ENCODE results near the gene NEUROD2. TPM values are rescaled to one million over a fixed set of nuclear protein-coding genes. Genes with fewer than 3 reads are reported as not detected.
A peak's percentile ranks its signal among the peaks of the same experiment; 100 is the strongest.

The NEUROD2 gene
- total RNA-seq, 1 donor from 2014 or later, result not detected

DNA sequence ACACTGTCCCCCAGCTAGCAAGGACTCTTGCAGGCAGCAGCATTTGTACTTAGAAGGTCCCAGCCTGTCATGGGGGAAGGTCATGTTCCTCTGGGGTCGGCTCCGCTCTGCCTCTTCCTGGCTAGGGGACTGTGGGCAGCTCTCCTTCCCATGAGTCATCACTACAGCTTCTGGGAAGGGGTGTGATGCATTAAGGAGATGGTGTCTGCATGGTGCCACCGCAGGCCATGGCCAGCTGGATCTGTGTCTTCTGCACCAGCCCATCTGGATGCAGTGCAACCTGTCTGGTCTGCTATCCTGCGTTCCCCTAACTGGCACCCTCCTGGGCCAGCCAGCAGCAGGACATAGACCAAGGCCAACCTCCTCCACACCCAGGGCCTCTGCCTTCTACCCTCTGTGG is 35.6 kb upstream of the NEUROD2 start:
- H3K4me1 ChIP-seq (ENCODE audit: control insufficient read depth in 3 of 3, insufficient read depth in 3 of 3, low read length in 3 of 3), result peaks cover 22 to 58% (median 46%) of the 10 kb centered on the region in 3 donors
- H3K9ac ChIP-seq (ENCODE audit: low read depth in 1 of 3, low read length in 3 of 3), result no peak overlapping the region
- no peaks in the 10 kb centered on the region for H3K27me3 ChIP-seq (ENCODE audit: control insufficient read depth in 3 of 3, insufficient read depth in 3 of 3, low read length in 3 of 3)
- no peak overlapping the region for H3K27ac ChIP-seq (ENCODE audit: low read depth, low read length)
- H3K36me3 ChIP-seq (ENCODE audit: control insufficient read depth in 3 of 3, insufficient read depth in 3 of 3, low read length in 3 of 3), result peaks cover 0 to 2% (median under 1%) of the 10 kb centered on the region in 3 donors
- no peaks in the 10 kb centered on the region for H3K9me3 ChIP-seq (ENCODE audit: control insufficient read depth in 3 of 3, low read length in 3 of 3)
- H3K4me3 ChIP-seq (ENCODE audit: low read length in 3 of 3), result no peak overlapping the region

DNA sequence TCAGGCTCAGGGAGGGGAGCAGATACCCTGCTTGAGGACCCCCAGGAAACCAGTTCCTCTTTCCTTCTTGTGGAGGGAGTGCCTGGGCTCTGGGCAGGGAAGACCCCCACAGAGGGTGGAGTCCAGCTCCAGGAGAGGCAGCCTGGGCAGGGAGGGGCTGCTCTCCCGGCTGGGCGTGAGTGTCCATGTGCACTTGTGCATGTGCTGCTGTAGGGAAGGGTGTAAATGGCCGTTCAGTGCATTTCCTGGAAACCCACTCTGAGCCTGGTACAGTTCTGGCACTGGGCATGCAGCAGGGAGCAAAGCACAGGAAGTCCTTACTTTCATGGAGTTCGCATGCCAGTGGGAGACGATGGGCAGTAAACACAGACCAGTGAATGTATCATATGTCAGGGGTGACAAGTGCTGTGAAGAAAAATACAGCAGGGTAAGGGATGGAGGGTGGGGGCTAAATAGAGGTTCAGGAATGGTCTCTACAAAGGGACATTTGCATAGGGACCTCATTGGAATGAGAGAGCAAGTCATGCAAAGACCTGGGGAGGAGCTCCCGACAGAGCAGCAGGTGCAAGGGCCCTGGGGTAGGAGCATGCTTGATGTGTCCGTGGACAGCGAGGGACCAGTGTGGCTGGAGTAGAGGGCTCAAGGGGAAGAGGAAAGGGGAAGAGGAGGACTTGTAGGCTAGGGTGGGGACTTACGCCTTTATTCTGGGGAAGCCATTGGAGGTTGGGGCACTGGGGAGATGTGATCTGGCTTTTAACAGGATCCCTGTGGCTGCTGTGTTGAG is 34.8 kb upstream of the NEUROD2 start:
- Histone ChIP-seq H3K36me3 (ENCODE audit: control insufficient read depth in 3 of 3, insufficient read depth in 3 of 3, low read length in 3 of 3) (peaks cover 0 to 2% (median 2%) of the 10 kb centered on the region in 3 donors), H3K27ac (ENCODE audit: low read depth, low read length) (no peak overlapping the region), H3K9ac (ENCODE audit: low read depth in 1 of 3, low read length in 3 of 3) (peak overlapping the region in 1 of 3 donors; percentile 50), H3K4me1 (ENCODE audit: control insufficient read depth in 3 of 3, insufficient read depth in 3 of 3, low read length in 3 of 3) (peaks cover 29 to 66% (median 54%) of the 10 kb centered on the region in 3 donors), H3K27me3 (ENCODE audit: control insufficient read depth in 3 of 3, insufficient read depth in 3 of 3, low read length in 3 of 3) (no peaks in the 10 kb centered on the region), H3K4me3 (ENCODE audit: low read length in 3 of 3) (no peak overlapping the region), H3K9me3 (ENCODE audit: control insufficient read depth in 3 of 3, low read length in 3 of 3) (no peaks in the 10 kb centered on the region)

DNA sequence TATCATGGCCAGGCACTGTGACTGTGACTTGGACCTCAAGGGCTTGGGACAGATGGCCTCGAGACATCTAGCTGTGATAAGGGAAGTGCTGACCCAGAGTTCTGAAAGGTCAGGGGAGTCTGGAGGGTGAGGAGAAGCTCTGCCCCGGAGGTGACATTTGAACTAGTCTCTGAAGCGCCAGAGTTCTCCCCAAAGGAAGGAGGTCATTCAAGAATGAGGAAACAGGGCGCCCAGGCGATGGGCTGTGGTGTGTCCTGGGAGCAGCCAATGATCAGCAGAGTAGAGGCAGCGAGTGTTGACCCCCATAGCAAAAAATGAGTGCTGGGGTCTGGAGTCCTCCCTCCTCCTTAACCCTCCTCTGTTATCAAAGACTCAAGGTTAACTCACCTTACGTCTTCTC is 34.2 kb upstream of the NEUROD2 start:
- Histone ChIP-seq H3K4me3 (ENCODE audit: low read length in 3 of 3) (no peak overlapping the region), H3K27ac (ENCODE audit: low read depth, low read length) (no peak overlapping the region), H3K9me3 (ENCODE audit: control insufficient read depth in 3 of 3, low read length in 3 of 3) (no peaks in the 10 kb centered on the region), H3K9ac (ENCODE audit: low read depth in 1 of 3, low read length in 3 of 3) (peak overlapping the region in 1 of 3 donors; percentile 50), H3K4me1 (ENCODE audit: control insufficient read depth in 3 of 3, insufficient read depth in 3 of 3, low read length in 3 of 3) (peaks cover 29 to 71% (median 54%) of the 10 kb centered on the region in 3 donors), H3K27me3 (ENCODE audit: control insufficient read depth in 3 of 3, insufficient read depth in 3 of 3, low read length in 3 of 3) (no peaks in the 10 kb centered on the region), H3K36me3 (ENCODE audit: control insufficient read depth in 3 of 3, insufficient read depth in 3 of 3, low read length in 3 of 3) (peaks cover 0 to 2% (median 2%) of the 10 kb centered on the region in 3 donors)

DNA sequence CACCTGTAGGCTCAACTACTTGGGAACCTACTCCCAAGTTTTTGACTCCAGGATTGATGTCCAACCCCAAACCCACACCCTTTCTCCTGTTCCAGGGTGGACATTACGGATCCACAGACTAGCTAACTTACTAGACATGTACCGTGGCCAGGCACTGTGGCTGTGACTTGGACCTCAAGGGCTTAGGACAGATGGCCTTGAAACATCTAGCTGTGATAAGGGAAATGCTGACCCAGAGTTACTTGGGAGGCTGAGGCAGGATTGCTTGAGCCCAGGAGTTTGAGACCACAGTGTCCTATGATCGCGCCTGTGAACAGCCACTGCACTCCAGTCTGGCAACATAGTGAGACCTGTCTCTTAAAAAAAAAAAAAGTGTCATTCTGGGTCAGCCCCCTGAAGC is 33.4 kb upstream of the NEUROD2 start:
- Histone ChIP-seq H3K9me3 (ENCODE audit: control insufficient read depth in 3 of 3, low read length in 3 of 3) (no peaks in the 10 kb centered on the region), H3K36me3 (ENCODE audit: control insufficient read depth in 3 of 3, insufficient read depth in 3 of 3, low read length in 3 of 3) (peaks cover 0 to 2% (median 2%) of the 10 kb centered on the region in 3 donors), H3K4me1 (ENCODE audit: control insufficient read depth in 3 of 3, insufficient read depth in 3 of 3, low read length in 3 of 3) (peaks cover 35 to 79% (median 60%) of the 10 kb centered on the region in 3 donors), H3K27me3 (ENCODE audit: control insufficient read depth in 3 of 3, insufficient read depth in 3 of 3, low read length in 3 of 3) (no peaks in the 10 kb centered on the region), H3K4me3 (ENCODE audit: low read length in 3 of 3) (no peak overlapping the region), H3K9ac (ENCODE audit: low read depth in 1 of 3, low read length in 3 of 3) (peak overlapping the region in 2 of 3 donors; percentile 25 to 27), H3K27ac (ENCODE audit: low read depth, low read length) (no peak overlapping the region)

DNA sequence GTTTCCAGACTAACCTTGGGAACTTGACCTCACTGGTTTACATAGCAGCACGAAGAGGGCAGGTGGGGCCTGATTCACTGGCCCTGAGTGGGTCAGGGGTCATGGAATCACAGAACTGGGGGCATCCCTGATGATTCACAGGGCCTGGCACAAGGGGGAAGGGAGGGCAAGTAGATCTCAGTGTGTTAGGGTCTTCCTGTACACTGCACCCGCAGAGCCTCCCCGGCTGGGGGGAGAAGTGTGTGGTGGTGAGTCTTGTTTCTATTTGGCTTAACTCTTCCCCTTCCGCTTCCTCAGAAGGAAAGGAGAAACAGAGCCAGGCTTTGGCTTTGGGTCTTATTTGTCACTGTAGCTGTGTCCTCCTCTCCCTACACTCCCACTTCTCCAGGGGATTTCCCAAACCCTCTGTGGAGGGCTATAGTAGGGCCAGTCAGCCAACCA is 32.9 kb upstream of the NEUROD2 start:
- H3K27ac ChIP-seq (ENCODE audit: low read depth, low read length), result no peak overlapping the region
- no peaks in the 10 kb centered on the region for H3K9me3 ChIP-seq (ENCODE audit: control insufficient read depth in 3 of 3, low read length in 3 of 3)
- no peaks in the 10 kb centered on the region for H3K27me3 ChIP-seq (ENCODE audit: control insufficient read depth in 3 of 3, insufficient read depth in 3 of 3, low read length in 3 of 3)
- no peak overlapping the region for H3K4me3 ChIP-seq (ENCODE audit: low read length in 3 of 3)
- peaks cover 0 to 2% (median 2%) of the 10 kb centered on the region in 3 donors for H3K36me3 ChIP-seq (ENCODE audit: control insufficient read depth in 3 of 3, insufficient read depth in 3 of 3, low read length in 3 of 3)
- H3K9ac ChIP-seq (ENCODE audit: low read depth in 1 of 3, low read length in 3 of 3), result peak overlapping the region in 1 of 3 donors; percentile 25
- H3K4me1 ChIP-seq (ENCODE audit: control insufficient read depth in 3 of 3, insufficient read depth in 3 of 3, low read length in 3 of 3), result peaks cover 38 to 84% (median 62%) of the 10 kb centered on the region in 3 donors

DNA sequence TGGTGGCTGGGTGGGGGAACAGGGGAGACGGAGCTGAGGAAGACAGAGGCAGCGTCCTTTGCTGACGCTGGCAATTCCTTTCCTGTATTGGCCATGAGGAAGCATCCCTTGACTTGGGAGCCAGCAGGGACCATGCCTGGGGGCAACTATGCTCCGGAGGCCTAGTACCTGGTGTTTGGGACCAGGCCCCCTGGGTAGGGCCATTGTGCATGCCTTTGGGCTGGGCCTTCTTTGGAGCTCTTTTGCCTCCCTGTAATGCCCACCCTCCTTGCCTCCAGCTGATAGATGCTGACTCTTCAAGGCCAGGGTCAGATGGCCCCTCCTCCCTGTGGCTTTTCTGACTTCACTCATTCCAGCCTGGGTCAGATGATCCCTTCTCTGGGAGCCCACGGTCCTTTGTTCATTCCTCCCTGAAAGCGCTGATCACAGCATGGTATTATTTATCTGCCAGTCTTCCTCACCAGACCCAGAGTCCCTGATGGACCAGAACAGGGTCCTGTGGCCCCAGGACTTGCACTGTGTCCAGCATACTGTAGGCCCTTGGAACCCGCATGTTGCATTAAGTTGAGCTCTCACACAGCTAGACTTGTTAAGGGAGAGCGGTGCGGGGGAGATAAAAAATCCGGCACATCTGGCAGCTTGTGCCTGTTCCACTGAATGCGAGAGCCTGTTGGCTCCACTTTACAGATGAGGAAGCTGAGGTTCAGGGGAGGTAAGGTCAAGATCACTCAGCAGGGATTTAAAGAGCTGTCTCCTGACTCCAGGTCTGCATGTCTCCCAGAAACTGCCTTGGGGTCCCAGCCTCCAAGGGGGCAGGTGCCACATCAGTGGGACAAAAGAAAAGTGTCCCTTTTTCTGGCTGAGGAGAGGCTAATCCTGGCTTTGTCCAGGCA is 32.1 kb upstream of the NEUROD2 start:
- no peak overlapping the region for H3K27ac ChIP-seq (ENCODE audit: low read depth, low read length)
- H3K9me3 ChIP-seq (ENCODE audit: control insufficient read depth in 3 of 3, low read length in 3 of 3), result no peaks in the 10 kb centered on the region
- H3K4me3 ChIP-seq (ENCODE audit: low read length in 3 of 3), result no peak overlapping the region
- H3K27me3 ChIP-seq (ENCODE audit: control insufficient read depth in 3 of 3, insufficient read depth in 3 of 3, low read length in 3 of 3), result no peaks in the 10 kb centered on the region
- H3K4me1 ChIP-seq (ENCODE audit: control insufficient read depth in 3 of 3, insufficient read depth in 3 of 3, low read length in 3 of 3), result peaks cover 38 to 90% (median 62%) of the 10 kb centered on the region in 3 donors
- H3K36me3 ChIP-seq (ENCODE audit: control insufficient read depth in 3 of 3, insufficient read depth in 3 of 3, low read length in 3 of 3), result peaks cover 0 to 2% (median 2%) of the 10 kb centered on the region in 3 donors
- peak overlapping the region in 2 of 3 donors; percentile 14 to 57 for H3K9ac ChIP-seq (ENCODE audit: low read depth in 1 of 3, low read length in 3 of 3)

DNA sequence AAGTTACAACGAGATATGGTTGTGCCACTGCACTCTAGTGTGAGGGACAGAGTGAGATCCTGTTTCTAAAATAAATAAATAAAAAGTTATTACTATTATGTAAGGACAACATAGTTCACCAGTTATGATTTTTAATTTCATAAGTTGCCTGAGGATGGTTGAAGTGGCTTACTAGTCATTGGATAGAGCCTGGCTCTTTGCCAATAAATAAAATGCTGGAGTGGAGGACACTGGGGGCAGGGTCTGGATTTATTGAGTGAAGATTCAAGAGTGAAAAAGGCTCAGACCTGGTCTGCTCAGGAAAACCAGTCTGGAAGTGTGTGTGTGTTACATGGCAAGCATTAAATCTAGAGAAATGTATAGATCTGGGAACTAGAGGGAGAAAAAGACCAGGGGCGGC is 31.3 kb upstream of the NEUROD2 start:
- Histone ChIP-seq H3K27me3 (ENCODE audit: control insufficient read depth in 3 of 3, insufficient read depth in 3 of 3, low read length in 3 of 3) (no peaks in the 10 kb centered on the region), H3K4me3 (ENCODE audit: low read length in 3 of 3) (no peak overlapping the region), H3K27ac (ENCODE audit: low read depth, low read length) (no peak overlapping the region), H3K9ac (ENCODE audit: low read depth in 1 of 3, low read length in 3 of 3) (peak overlapping the region in 1 of 3 donors; percentile 57), H3K4me1 (ENCODE audit: control insufficient read depth in 3 of 3, insufficient read depth in 3 of 3, low read length in 3 of 3) (peaks cover 38 to 93% (median 63%) of the 10 kb centered on the region in 3 donors), H3K9me3 (ENCODE audit: control insufficient read depth in 3 of 3, low read length in 3 of 3) (no peaks in the 10 kb centered on the region), H3K36me3 (ENCODE audit: control insufficient read depth in 3 of 3, insufficient read depth in 3 of 3, low read length in 3 of 3) (peaks cover 0 to 2% (median 2%) of the 10 kb centered on the region in 3 donors)

DNA sequence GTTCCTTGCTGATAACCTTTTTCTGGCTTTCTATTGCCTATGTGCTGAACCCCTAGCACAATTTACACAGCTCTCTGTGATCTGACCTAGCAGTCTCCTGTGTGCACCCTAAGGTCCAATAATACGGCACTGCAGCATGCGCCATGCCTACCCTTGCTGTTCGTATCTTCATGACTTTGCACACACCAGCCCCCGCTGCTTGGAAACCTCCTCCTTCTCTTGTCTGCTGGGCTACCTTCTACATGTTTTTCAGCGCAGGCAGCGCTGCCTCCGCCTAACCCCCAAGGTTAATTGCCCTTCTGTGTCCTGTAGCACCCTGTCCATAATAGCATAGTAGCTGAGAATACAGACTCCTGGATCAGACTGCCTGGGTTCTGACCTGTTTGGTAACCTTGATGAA is 30.6 kb upstream of the NEUROD2 start:
- no peaks in the 10 kb centered on the region for H3K27me3 ChIP-seq (ENCODE audit: control insufficient read depth in 3 of 3, insufficient read depth in 3 of 3, low read length in 3 of 3)
- H3K36me3 ChIP-seq (ENCODE audit: control insufficient read depth in 3 of 3, insufficient read depth in 3 of 3, low read length in 3 of 3), result peaks cover 0 to 2% (median 2%) of the 10 kb centered on the region in 3 donors
- no peak overlapping the region for H3K27ac ChIP-seq (ENCODE audit: low read depth, low read length)
- peak overlapping the region; percentile 95 to 97 (median 97) for H3K9ac ChIP-seq (ENCODE audit: low read depth in 1 of 3, low read length in 3 of 3)
- no peaks in the 10 kb centered on the region for H3K9me3 ChIP-seq (ENCODE audit: control insufficient read depth in 3 of 3, low read length in 3 of 3)
- peak overlapping the region; percentile 89 to 95 (median 94) for H3K4me3 ChIP-seq (ENCODE audit: low read length in 3 of 3)
- peaks cover 38 to 86% (median 63%) of the 10 kb centered on the region in 3 donors for H3K4me1 ChIP-seq (ENCODE audit: control insufficient read depth in 3 of 3, insufficient read depth in 3 of 3, low read length in 3 of 3)

DNA sequence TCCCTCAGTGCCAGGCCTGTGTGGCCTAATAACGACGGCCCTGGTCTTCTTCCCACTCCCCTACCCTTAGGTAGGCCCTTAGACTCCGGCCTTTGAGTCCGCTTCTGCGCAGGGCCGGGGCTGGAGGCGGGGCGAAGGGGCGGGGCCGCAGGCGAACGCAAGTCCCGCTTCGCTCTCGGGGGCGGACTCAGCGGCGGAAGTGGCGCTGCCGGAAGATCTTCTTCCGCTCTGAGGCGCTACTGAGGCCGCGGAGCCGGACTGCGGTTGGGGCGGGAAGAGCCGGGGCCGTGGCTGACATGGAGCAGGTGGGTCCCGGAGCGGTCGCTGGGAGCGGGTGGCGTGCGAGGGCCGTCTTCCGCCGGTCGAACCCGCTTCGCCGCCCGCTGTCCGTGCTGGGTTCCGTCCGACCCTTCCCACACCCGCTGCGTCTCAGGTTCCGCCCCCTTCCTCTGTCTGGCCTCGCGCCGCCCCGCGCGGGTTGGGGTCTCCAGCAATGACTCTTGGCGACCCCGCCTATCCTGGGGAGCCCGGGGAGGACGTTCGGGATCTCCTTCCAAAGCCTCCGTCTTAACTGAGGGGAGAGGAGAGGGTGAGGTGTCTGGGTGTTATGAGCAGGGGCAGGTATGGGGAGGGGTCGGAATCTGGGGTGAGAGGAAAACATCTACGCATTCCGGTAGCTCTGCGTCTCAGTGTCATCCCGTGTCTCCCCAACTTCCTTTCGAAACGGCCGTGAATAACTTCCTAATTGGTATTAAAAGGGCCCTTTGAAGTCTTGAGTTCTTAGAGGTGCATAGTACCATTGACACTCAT is 29.4 kb upstream of the NEUROD2 start, which contains the start of gene STARD3:
TSS of gene STARD3 (plus strand) at position 218 of the 810 bp plus-strand sequence. CDS start 16,388 bp downstream, outside the sequence.
- Histone ChIP-seq H3K27ac (ENCODE audit: low read depth, low read length) (peak within 1 kb of the TSS; percentile 93), H3K4me1 (ENCODE audit: control insufficient read depth in 3 of 3, insufficient read depth in 3 of 3, low read length in 3 of 3) (peaks cover 34 to 74% (median 53%) of the 10 kb centered on the region in 3 donors), H3K9me3 (ENCODE audit: control insufficient read depth in 3 of 3, low read length in 3 of 3) (no peaks in the 10 kb centered on the region), H3K9ac (ENCODE audit: low read depth in 1 of 3, low read length in 3 of 3) (peak within 1 kb of the TSS; percentile 95 to 97 (median 97)), H3K4me3 (ENCODE audit: low read length in 3 of 3) (peak within 1 kb of the TSS; percentile 89 to 95 (median 94)), H3K27me3 (ENCODE audit: control insufficient read depth in 3 of 3, insufficient read depth in 3 of 3, low read length in 3 of 3) (peaks cover 0 to 6% (median 2%) of the 10 kb centered on the region in 3 donors), H3K36me3 (ENCODE audit: control insufficient read depth in 3 of 3, insufficient read depth in 3 of 3, low read length in 3 of 3) (peaks cover 0 to 2% (median 2%) of the 10 kb centered on the region in 3 donors)

Measured in skeletal muscle tissue (tissue), 4 donors.